A549 treated with CpdA at 1 μM for 4 hours (cell line): ENCODE data around the gene C11orf65. TPM values are rescaled to one million over a fixed set of nuclear protein-coding genes. Genes with fewer than 3 reads are reported as not detected.

Experiments used
- total RNA-seq: library from RNA; stranded (reverse); fragments of 200-300 nt; extraction: Qiagen RNA extraction; gene quantifications from 5 replicates; pipeline ENCODE4 v1.2.3, GENCODE V29; 2022; ENCODE audit warnings: low read depth

Gene C11orf65, protein sequence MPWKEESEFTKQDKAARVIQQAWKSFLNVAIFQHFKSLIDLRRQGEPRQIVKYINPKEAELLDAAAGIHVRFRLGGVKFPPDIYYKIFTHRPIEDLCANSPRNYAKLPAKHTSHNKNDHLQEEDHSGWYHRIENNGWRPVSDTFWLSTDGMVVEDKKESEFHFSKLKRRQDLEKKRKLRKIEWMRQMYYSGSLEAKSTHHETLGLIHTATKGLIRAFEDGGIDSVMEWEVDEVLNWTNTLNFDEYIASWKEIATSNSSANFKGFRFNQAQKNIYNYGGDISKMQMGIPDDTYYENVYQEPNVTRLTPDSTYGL
- total RNA-seq: 0.13 to 0.54 TPM (median 0.48 TPM) in 3 of 5 replicates, not detected in the others

DNA sequence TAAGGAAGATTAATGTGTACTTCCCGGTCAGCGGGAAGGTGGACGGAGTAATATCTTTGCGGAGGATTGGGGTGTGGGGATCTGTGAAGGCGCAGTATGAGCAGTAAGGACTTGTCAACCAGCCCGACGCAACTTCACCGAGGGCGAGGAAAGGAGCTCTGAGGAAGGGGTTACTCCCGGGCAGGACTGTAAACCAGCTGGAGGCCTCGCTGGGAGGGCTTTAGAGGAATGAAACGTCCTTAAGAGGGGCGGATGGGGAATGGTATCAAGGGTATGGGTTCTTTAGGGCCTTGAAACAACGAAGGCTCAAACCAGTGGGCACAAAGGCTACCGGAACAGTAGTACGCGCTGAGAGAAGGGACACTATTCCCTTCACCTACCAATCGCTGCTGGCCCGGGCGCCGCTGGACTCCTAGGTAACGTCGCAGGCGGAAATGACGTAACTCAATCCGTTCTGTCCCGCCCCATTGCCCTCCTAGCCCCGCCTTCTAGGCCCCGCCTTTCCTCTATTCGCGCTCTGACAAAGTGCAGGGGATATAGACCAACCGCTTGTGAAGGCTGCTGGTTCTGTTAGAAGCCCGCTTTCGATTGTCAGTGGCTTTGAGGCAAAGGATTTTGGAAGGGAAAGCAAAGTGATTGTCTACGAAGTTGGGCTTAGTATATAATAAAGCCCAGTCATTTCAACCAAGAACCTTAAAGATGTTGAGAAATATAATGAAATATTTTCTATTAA, at the start of gene C11orf65:
Gene C11orf65, minus strand, starts transcription at position 439 of the 733 bp plus-strand sequence. CDS start 5,970 bp downstream, outside the sequence.

DNA sequence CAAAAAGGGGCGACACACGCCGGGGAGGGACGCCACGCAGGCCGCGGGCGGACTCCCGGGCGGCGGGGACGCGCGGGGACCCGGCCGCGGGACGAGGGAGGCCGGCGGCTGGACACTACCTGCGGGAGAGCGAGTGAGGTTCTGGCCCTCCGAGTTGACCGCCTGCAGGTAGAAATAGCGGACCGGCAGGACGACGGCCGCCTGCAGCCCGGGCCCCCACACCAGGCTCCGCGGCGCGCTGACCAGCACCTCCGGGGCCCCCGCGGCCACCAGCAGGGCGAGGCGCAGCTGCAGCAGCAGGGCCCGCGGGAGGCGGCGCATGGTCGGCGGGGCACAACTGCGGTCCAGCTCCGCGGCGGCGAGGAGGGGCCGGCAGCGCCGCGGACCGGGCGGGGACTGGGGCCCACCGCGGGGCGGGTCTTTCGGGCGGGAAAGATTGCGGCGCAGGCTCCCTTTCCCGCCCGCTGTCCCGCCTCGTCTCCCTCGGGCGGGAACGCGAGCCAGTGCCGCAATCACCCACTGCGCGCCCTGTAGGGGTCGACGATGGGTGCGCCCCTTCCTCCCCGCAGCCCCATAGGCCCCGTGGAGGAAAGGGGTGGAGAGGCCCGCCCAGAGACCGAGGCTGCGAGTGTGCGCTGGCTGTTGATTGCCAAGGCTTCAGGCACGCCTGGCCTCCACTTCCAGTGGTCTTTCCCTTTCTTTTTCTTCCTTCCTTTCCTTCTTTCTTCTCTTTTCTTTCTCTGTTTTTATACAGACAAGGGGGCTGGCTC, 30.9 kb upstream of the C11orf65 start, which contains the start of gene POGLUT3:
Gene POGLUT3, minus strand, starts transcription at position 339 of the 770 bp plus-strand sequence. Its CDS starts 18 bp downstream, at position 321.

Other genes with a start within 250 kb of the C11orf65 start
- 3.8 to 6.2 TPM (median 4.6 TPM) in 5 replicates for gene NPAT, start 244.9 kb downstream of the C11orf65 start, total RNA-seq
- gene ATM, start 244.5 kb downstream of the C11orf65 start, total RNA-seq: 9.4 to 15.6 TPM (median 11.0 TPM) in 5 replicates
- gene POGLUT3, start 30.9 kb upstream of the C11orf65 start, total RNA-seq: 9.4 to 12.7 TPM (median 11.2 TPM) in 5 replicates
- gene EXPH5, start 126.2 kb upstream of the C11orf65 start, total RNA-seq: 0.02 to 0.09 TPM (median 0.04 TPM) in 4 of 5 replicates, not detected in the other
- 56.5 to 73.4 TPM (median 60.8 TPM) in 5 replicates for gene DDX10, start 197.5 kb upstream of the C11orf65 start, total RNA-seq